Measurements from ENCODE around the gene EML2. TPM values are rescaled to one million over a fixed set of nuclear protein-coding genes. Genes with fewer than 3 reads are reported as not detected.

EML2 gene
- total and polyA plus RNA-seq, 2 of the 8 experiments (the other 6 are each of a cell fraction or from before 2014, with no cell fraction given), result 28.8 to 29.4 TPM

DNA sequence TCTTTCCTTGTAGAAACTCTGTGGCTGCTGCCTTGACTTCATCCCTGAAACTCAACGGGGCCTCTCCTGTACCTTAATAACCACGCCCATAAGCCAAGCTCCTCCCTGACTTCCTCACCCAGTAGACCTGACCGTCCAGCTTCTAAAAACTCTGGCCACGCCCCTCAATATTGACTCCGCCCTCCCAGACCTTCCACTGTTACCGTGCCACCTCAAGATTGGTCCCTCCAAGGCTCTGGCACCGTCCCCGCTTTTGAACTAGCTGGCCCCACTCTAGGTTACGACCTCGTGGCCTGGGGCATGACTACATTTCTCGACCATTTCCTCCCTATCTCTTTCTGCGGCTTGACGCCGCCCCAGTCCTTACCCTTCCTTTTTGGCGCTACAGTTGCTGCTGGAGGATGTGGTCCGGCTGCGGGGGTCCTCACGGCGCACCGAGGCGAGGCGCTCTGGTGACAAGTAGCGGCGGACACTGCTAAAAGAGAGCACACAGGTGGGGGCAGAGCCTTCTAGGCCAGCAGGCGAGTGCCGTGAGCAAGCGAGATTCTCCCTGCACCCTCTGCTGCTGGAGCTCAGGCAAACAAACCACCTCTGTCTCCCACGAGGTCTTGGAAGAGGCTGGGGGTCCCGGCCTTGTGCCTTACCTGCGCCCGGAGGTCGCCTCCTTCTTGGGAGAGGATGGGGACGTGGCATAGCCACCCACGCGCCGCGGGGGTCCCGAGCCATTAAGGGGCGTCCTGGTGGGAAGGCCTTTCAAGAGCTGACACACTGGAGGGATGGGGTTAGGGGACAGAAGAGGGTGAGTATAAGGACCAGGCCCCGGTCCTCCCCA lies 2.3 kb upstream of the EML2 start:
- peak overlapping the region; percentile 25 for H4K91ac ChIP-seq (replicated peaks; ENCODE audit: insufficient read length, low read length)
- H2BK20ac ChIP-seq (ENCODE audit: low read length), result no peak overlapping the region; the same call in 1 of the 2 replicates
- H2AFZ ChIP-seq (ENCODE audit: low read length), result peak overlapping the region; percentile 38; the same call in 1 of the 2 replicates
- TF ChIP-seq HDAC2 (IDR thresholded peaks at IDR 0.05; ENCODE audit: borderline replicate concordance in 1 of 2, low read depth in 2 of 2, low read length in 2 of 2), result peak in 1 of 2 experiments; percentile 16; a peak in 1 of 4 replicates
- no peak for TF ChIP-seq CEBPB (IDR thresholded peaks at IDR 0.05; ENCODE audit: low read depth, low read length)
- TF ChIP-seq KDM5A (IDR thresholded peaks at IDR 0.05; ENCODE audit: low read length), result no peak
- TF ChIP-seq PHF8 (conservative IDR thresholded peaks at IDR 0.05; ENCODE audit: low read depth, low read length), result no peak
- no peak for TF ChIP-seq SIX5 (IDR thresholded peaks at IDR 0.05; ENCODE audit: low read depth, low read length)
- no peak for TF ChIP-seq TAF1 (IDR thresholded peaks at IDR 0.05; ENCODE audit: low read depth, low read length)
- TF ChIP-seq KDM4A (IDR thresholded peaks at IDR 0.05; ENCODE audit: low read depth, low read length, severe bottlenecking), result no peak
- peak; percentile 6; the same call in 1 of the 2 replicates for TF ChIP-seq SP1 (IDR thresholded peaks at IDR 0.05; ENCODE audit: low read depth, low read length)
- TF ChIP-seq E2F6 (IDR thresholded peaks at IDR 0.05), result peak; percentile 64
- TF ChIP-seq FOSL1 (IDR thresholded peaks at IDR 0.05; ENCODE audit: insufficient read depth, low read depth, low read length), result no peak

More for the DNA sequence above, 2.3 kb upstream of the EML2 start:
- peak overlapping the region; percentile 77; the same call in 1 of the 2 replicates for H2BK12ac ChIP-seq (ENCODE audit: low read depth, low read length)
- peaks cover 10 to 35% (median 20%) of the 10 kb centered on the region in 4 experiments for H3K4me1 ChIP-seq (replicated peaks in 1 of 4; ENCODE audit: control insufficient read depth in 3 of 4, insufficient read depth in 4 of 4, low read length in 3 of 4)
- H3K23ac ChIP-seq (ENCODE audit: insufficient read length), result no peak overlapping the region
- H3K4me2 ChIP-seq (ENCODE audit: insufficient read depth in 1 of 2, low read depth in 2 of 2, low read length in 2 of 2), result peak overlapping the region; percentile 81 to 97
- no peaks in the 10 kb centered on the region for H4K20me1 ChIP-seq (replicated peaks in 1 of 2; ENCODE audit: control insufficient read depth in 1 of 2, insufficient read depth in 2 of 2, low read length in 2 of 2)
- peak overlapping the region; percentile 60 for H3K56ac ChIP-seq (replicated peaks; ENCODE audit: insufficient read length, low read depth, low read length)
- peak overlapping the region; percentile 17; the same call in 1 of the 2 replicates for H3K18ac ChIP-seq (ENCODE audit: extremely low read depth, low read length)
- WGBS, 2 experiments (ENCODE audit: extremely low coverage in 1 of 2, insufficient coverage in 1 of 2, insufficient read length in 1 of 2, insufficient replicate concordance in 2 of 2, low coverage in 1 of 2, low lambda C conversion rate in 2 of 2, missing lambda C conversion rate in 1 of 2), result 1% methylated on average over 39 of the region's 40 CpGs; no CpG with 5 or more reads in 1 of the 2 experiments
- H3K4ac ChIP-seq (replicated peaks; ENCODE audit: insufficient read length, low read depth, low read length), result no peak overlapping the region
- no peak overlapping the region for H3K14ac ChIP-seq (ENCODE audit: insufficient read length)
- H3K4me3 ChIP-seq (ENCODE audit: extremely low read depth in 1 of 4, insufficient read depth in 2 of 4, low read depth in 3 of 4, low read length in 4 of 4), result peak overlapping the region; percentile 23 to 60 (median 50); a peak in 7 of 8 replicates
- ChIA-PET CTCF (ENCODE audit: partially characterized antibody) (interaction anchor here (0.6 to 8.4 kb wide), 55 partner anchors 10 to 243 kb away, joined by 3 to 135 read pairs (median 7); partner anchors contain the start of genes GIPR, GPR4 and SNRPD2), POLR2A (ENCODE audit: partially characterized antibody) (interaction anchor here (0.7 to 4.1 kb wide), 26 partner anchors 9 to 393 kb away, joined by 3 to 33 read pairs (median 4); partner anchors contain the start of genes FBXO46, FOSB, GIPR and QPCTL)
- no peaks in the 10 kb centered on the region for H3K79me2 ChIP-seq (ENCODE audit: control insufficient read depth in 1 of 2, insufficient read depth in 2 of 2, low read length in 2 of 2)
- no peaks in the 10 kb centered on the region for H3K36me3 ChIP-seq (ENCODE audit: control insufficient read depth in 2 of 4, insufficient read depth in 4 of 4, low read length in 3 of 4)
- H2BK15ac ChIP-seq (ENCODE audit: low read length), result peak overlapping the region; percentile 92; the same call in 1 of the 2 replicates
- no peak overlapping the region for H2AK5ac ChIP-seq (ENCODE audit: low read depth, low read length)
- no peaks in the 10 kb centered on the region for H3K9me3 ChIP-seq (ENCODE audit: insufficient read depth in 2 of 2, low read depth in 1 of 2, low read length in 1 of 2)
- no peak overlapping the region for H3K27ac ChIP-seq (ENCODE audit: low read depth, low read length)
- DNase-seq (ENCODE audit: low read depth in 1 of 2, low spot score in 2 of 2) (peak; percentile 92 to 95), FAIRE-seq (no peak)
- no peak overlapping the region for H4K5ac ChIP-seq (ENCODE audit: insufficient read length, low read depth, low read length)
- H3K79me1 ChIP-seq (ENCODE audit: low read depth, low read length), result no peaks in the 10 kb centered on the region
- no peak overlapping the region for H2BK120ac ChIP-seq (replicated peaks; ENCODE audit: low read depth, low read length)
- 0 out of 2 replicates have a peak overlapping the region, but pooled peaks have one; percentile 60 for H2BK5ac ChIP-seq (ENCODE audit: low read depth, low read length)
- peak overlapping the region in 2 of 4 experiments; percentile 7 to 25; a peak in 2 of 7 replicates for H3K9ac ChIP-seq (replicated peaks in 1 of 4; ENCODE audit: extremely low read depth in 1 of 4, low read depth in 3 of 4, low read length in 3 of 4)
- peaks cover 15% of the 10 kb centered on the region for H3K23me2 ChIP-seq (ENCODE audit: low read depth, low read length)
- peaks cover 0 to 6% (median 2%) of the 10 kb centered on the region in 4 experiments; a peak in 4 of 7 replicates for H3K27me3 ChIP-seq (replicated peaks in 1 of 4; ENCODE audit: control insufficient read depth in 3 of 4, extremely low read depth in 1 of 4, insufficient read depth in 3 of 4, low read length in 3 of 4)
- no peak overlapping the region; the same call in 1 of the 2 replicates for H4K8ac ChIP-seq (ENCODE audit: extremely low read depth, insufficient read depth, low read length)

All from H1 (cell line).